AG04449 (cell line): ENCODE data around the gene ERG.

Source experiments
- CTCF ChIA-PET: fragments of 350-600 bp; formaldehyde crosslinking; extraction: SDS; loops from one replicate; lab custom pipeline; 2021; ENCODE audit warnings: antibody characterized with exemption; lab: Yijun Ruan, JAX
- POLR2A ChIA-PET: fragments of 400-600, 350-600 bp; formaldehyde crosslinking; extraction: SDS; loops from one replicate; lab custom pipeline; 2020; ENCODE audit warnings: antibody characterized with exemption, inconsistent platforms; lab: Yijun Ruan, JAX
- DNase-seq: peaks from one replicate; pipeline ENCODE4 v3.0.0-alpha.2; 2010; ENCODE audit warnings: low read depth, low spot score
- H3K4me3 ChIP-seq: 2 replicates; pipeline ENCODE4 v1.5.1; 2011; ENCODE audit warnings: low read depth, mild to moderate bottlenecking, control low read depth, low read length
- CTCF ChIP-seq: IDR thresholded peaks from one replicate; pipeline ENCODE4 v1.5.1; 2011; ENCODE audit warnings: mild to moderate bottlenecking, moderate library complexity, low read length, control low read depth, inconsistent platforms; ENCODE audit not compliant: insufficient read depth; ENCODE audit errors: missing control alignments

ERG gene

DNA sequence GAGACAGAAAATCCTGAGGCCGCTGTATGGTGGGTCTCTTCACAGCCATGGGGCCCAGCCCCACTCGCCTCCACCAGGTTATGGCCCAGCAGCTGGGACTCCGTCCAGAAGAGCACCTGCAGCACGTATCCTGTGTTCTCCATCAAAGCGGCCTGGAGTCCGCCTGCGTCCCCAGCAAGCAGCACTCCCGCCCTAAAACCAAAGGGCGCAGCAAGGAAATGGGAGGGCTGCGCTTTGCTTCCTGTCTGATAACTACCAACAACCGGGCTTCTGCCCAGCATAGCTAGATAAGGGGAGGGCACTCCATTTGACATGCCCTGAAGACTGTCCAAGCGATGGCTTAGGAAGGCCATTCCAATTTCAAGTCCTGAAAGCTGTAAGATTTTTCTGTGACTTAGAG is 121.6 kb downstream of the ERG start:
- no peak for TF ChIP-seq CTCF
- CTCF ChIA-PET = no interaction called here
- H3K4me3 ChIP-seq = no peak overlapping the region
- POLR2A ChIA-PET = interaction anchor here (0.6 kb wide), 1 partner anchor 1164 kb away, joined by 3 read pairs; no protein-coding TSS in a partner anchor
- no peak for DNase-seq

GRCh38 chr21:38376235-38376634 is 122.0 kb downstream of the ERG start:
- no peak for DNase-seq
- CTCF ChIA-PET = no interaction called here
- TF ChIP-seq CTCF = no peak
- POLR2A ChIA-PET = no interaction called here
- no peak overlapping the region for H3K4me3 ChIP-seq

GRCh38 chr21:38367646-38368045 is 130.6 kb downstream of the ERG start:
- H3K4me3 ChIP-seq = no peak overlapping the region
- no peak for DNase-seq
- CTCF ChIA-PET = interaction anchor here (1.3 kb wide), 1 partner anchor 666 kb away, joined by 3 read pairs; no protein-coding TSS in a partner anchor
- POLR2A ChIA-PET = no interaction called here
- TF ChIP-seq CTCF = no peak

DNA sequence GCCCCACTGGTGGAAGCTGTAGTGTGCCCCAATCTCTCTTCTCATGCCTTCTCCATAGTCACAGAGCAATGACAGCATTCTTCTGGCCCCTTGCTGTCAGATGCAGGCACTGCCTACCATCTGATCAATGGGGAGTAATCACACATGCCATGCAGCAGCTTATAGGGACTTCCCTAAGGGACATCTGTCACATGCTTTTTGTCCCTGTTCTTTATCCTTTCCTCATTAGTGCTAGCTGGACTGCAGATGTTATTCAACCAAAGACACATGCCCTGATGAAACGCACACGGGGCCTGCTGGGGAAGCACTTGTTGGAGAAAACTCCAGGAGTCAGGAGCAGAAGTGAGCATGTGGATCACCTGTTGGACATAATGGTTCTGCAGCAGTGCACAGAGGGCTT is 132.8 kb downstream of the ERG start:
- DNase-seq = no peak
- no peak overlapping the region for H3K4me3 ChIP-seq
- CTCF ChIA-PET = no interaction called here
- POLR2A ChIA-PET = no interaction called here
- no peak for TF ChIP-seq CTCF

DNA sequence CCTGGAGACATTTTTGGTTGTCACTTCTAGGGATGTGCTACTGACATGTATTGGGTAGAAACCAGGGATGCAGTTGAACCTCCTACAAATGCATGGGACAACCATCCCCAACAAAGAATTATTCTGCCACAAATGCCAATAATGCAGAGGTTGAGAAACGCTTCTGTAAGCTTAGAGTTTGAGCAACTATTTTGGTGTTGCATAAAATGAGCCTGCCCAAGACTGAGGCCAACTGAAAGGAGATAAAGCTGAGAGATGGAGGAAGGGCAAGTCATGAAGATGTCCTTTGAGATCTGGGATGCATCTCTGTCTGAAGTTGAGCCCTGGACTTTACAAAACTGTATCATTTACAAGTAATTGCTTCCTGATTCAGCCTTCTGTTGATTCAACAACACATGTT is 134.6 kb downstream of the ERG start:
- ChIA-PET POLR2A (no interaction called here), CTCF (interaction anchor here (1.0 kb wide), 1 partner anchor 11 kb away, joined by 4 read pairs; no protein-coding TSS in a partner anchor)
- H3K4me3 ChIP-seq = no peak overlapping the region
- no peak for TF ChIP-seq CTCF
- no peak for DNase-seq

- TF ChIP-seq CTCF = no peak
- ChIA-PET POLR2A (no interaction called here), CTCF (no interaction called here)
- DNase-seq = no peak
- no peak overlapping the region for H3K4me3 ChIP-seq
Measured at GRCh38 chr21:38361324-38361723, 137.0 kb downstream of the ERG start.
